Ovary (tissue), 3 donors: ENCODE measurements around the gene ATP1A4.

Experiments used
- POLR2A ChIP-seq: fragments of 450-650 bp; IDR thresholded peaks from one replicate; pipeline ENCODE4 v1.6.1; 2017; ENCODE audit warnings: antibody characterized with exemption, mild to moderate bottlenecking, moderate library complexity
- TF ChIP-seq, protein P1 (sequence below), 3 donors: fragments of 450-650 bp in 2 of 3; fragments of 200-600 bp in 1 of 3; IDR thresholded peaks; one replicate each; pipeline versions ENCODE4 v1.5.1 to v1.8.0; 2016 to 2022; ENCODE audit warnings: antibody characterized with exemption in 3 of 3, mild to moderate bottlenecking in 1 of 3
- donor health status: DM: no; HTN: no; CAD: no.

DNA sequence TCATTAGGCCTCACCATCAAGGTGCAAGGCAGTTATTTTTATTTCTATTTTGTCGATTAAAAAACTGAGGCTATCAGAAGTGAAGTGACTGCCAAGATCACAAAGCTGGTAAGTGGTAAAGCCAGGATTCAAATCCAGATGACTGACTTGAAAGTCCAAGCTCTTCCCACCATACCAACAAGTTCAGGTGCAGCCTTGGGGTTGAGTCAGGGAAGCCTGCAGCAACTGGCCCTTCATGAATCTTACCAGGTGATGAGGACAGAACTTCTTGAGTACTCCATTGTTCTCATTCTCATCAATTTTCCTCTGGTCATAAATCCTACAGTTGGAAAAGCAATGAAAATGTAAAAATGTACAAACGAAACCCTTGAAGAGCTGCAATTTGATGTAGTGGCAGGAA is 73.9 kb downstream of the ATP1A4 start:
- no peak for TF ChIP-seq POLR2A
- TF ChIP-seq, protein P1, sequence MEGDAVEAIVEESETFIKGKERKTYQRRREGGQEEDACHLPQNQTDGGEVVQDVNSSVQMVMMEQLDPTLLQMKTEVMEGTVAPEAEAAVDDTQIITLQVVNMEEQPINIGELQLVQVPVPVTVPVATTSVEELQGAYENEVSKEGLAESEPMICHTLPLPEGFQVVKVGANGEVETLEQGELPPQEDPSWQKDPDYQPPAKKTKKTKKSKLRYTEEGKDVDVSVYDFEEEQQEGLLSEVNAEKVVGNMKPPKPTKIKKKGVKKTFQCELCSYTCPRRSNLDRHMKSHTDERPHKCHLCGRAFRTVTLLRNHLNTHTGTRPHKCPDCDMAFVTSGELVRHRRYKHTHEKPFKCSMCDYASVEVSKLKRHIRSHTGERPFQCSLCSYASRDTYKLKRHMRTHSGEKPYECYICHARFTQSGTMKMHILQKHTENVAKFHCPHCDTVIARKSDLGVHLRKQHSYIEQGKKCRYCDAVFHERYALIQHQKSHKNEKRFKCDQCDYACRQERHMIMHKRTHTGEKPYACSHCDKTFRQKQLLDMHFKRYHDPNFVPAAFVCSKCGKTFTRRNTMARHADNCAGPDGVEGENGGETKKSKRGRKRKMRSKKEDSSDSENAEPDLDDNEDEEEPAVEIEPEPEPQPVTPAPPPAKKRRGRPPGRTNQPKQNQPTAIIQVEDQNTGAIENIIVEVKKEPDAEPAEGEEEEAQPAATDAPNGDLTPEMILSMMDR (IDR thresholded peaks at IDR 0.05) = no peak
